ENCODE results near the gene TTC27. TPM values are rescaled to one million over a fixed set of nuclear protein-coding genes. Genes with fewer than 3 reads are reported as not detected.
"Not testable (repeated sequence)": the region's sequence is repeated elsewhere in the genome, so short reads cannot be mapped to it uniquely, and the experiment has no call there.

The TTC27 gene
- total RNA-seq, 1 donor from 2014 or later, result 18.4 TPM

GRCh38 chr2:32719933-32720716, 92.3 kb downstream of the TTC27 start:
- H3K9me3 Mint-ChIP-seq, result peaks cover 8% of the 10 kb centered on the region
- H3K27me3 Mint-ChIP-seq (ENCODE audit: low read depth), result no peaks in the 10 kb centered on the region
- H3K27ac Mint-ChIP-seq, result no peak overlapping the region
- no peak overlapping the region for H3K4me3 Mint-ChIP-seq
- peaks cover 11% of the 10 kb centered on the region for H3K36me3 Mint-ChIP-seq
- no peak for DNase-seq (ENCODE audit: low spot score in 2 of 2, unreplicated experiment in 2 of 2)
- no peak for TF ChIP-seq CTCF (IDR thresholded peaks at IDR 0.05; ENCODE audit: unreplicated experiment)
- H3K4me1 Mint-ChIP-seq, result peaks cover 11% of the 10 kb centered on the region

DNA sequence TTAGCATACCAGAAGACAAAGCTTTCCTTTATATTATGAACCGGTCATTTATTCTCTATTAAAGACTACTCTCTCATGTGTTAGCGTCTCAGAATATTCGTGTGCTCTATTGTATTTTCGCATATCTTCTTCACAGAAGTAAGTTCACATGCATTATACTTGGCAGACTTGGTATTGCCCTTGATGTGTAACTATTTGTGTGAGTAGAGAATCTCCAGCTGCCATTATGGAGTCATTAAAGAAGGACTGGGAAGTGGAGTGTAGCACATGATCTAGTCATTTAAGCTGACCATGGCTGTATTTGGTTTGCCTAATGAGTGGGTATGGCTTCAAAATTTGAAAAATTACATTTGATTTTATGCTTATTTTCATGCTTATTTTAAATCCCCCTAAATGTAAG, 92.9 kb downstream of the TTC27 start:
- H3K27me3 Mint-ChIP-seq (ENCODE audit: low read depth), result no peaks in the 10 kb centered on the region
- H3K9me3 Mint-ChIP-seq, result peaks cover 6% of the 10 kb centered on the region
- H3K4me3 Mint-ChIP-seq, result no peak overlapping the region
- DNase-seq (ENCODE audit: low spot score in 2 of 2, unreplicated experiment in 2 of 2), result no peak
- peaks cover 5% of the 10 kb centered on the region for H3K4me1 Mint-ChIP-seq
- H3K36me3 Mint-ChIP-seq, result peaks cover 17% of the 10 kb centered on the region
- TF ChIP-seq CTCF (IDR thresholded peaks at IDR 0.05; ENCODE audit: unreplicated experiment), result no peak
- H3K27ac Mint-ChIP-seq, result no peak overlapping the region

DNA sequence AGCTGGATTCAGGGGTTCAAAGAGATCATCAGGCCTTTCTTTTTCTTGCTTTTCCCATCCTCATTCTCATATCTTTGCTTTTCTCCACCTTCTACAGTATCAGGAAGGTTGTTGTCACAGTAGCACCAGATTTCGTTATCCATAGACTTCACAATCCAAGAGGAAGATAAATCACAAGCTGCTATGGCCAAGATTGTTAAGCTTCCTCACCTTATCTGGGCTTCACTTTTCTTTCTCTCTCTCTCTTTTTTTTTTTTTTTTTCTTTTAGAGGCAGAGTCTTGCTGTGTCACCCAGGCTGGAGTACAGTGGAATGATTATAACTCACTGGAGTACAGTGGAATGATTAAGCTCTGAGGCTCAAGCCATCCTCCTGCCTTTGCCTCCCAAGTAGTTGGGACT, 93.5 kb downstream of the TTC27 start:
- H3K27me3 Mint-ChIP-seq (ENCODE audit: low read depth), result no peaks in the 10 kb centered on the region

DNA sequence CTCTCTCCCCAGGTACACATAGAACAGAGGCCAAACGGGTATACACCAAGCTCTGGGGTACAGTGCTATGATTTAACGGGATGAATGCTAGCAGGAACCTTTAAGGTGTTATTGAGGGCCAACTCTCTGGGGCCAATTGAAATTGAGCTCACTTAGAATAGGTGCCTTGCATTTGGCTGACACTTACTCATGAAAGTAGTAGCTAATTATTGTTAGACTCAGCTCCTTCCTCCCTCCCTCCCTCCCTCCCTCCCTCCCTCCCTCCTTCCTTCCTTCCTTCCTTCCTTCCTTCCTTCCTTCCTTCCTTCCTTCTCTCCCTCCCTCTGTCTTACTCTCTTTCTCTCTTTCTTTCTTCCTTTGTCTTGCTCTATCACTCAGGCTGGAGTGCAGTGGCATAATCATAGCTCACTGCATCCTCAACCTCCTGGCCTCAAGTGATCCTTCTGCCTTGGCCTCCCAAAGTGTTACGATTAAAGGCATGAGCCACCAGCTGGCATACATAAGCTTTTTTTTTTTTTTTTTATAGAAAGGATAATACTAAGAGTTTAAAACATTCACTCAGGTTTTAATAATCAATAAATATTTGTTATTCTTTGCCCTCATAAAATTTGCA, 95.7 kb downstream of the TTC27 start:
- TF ChIP-seq CTCF (IDR thresholded peaks at IDR 0.05; ENCODE audit: unreplicated experiment), result no peak
- DNase-seq (ENCODE audit: low spot score in 2 of 2, unreplicated experiment in 2 of 2), result no peak
- Mint-ChIP-seq H3K4me1 (no peaks in the 10 kb centered on the region), H3K27ac (no peak overlapping the region), H3K9me3 (peaks cover 19% of the 10 kb centered on the region), H3K4me3 (no peak overlapping the region), H3K36me3 (peaks cover 32% of the 10 kb centered on the region), H3K27me3 (ENCODE audit: low read depth) (no peaks in the 10 kb centered on the region)

More for the DNA sequence above, 93.5 kb downstream of the TTC27 start:
- peaks cover 22% of the 10 kb centered on the region for H3K36me3 Mint-ChIP-seq
- no peak for DNase-seq (ENCODE audit: low spot score in 2 of 2, unreplicated experiment in 2 of 2)
- H3K9me3 Mint-ChIP-seq, result peaks cover 10% of the 10 kb centered on the region
- H3K4me1 Mint-ChIP-seq, result peaks cover 2% of the 10 kb centered on the region
- no peak overlapping the region for H3K27ac Mint-ChIP-seq
- no peak for TF ChIP-seq CTCF (IDR thresholded peaks at IDR 0.05; ENCODE audit: unreplicated experiment)
- H3K4me3 Mint-ChIP-seq, result no peak overlapping the region

- DNase-seq (ENCODE audit: low spot score in 2 of 2, unreplicated experiment in 2 of 2); H3K27me3 Mint-ChIP-seq (ENCODE audit: low read depth); H3K4me3 Mint-ChIP-seq; H3K4me1 Mint-ChIP-seq; H3K27ac Mint-ChIP-seq: not testable (repeated sequence)
- Mint-ChIP-seq H3K9me3 (peaks cover 19% of the 10 kb centered on the region), H3K36me3 (peaks cover 32% of the 10 kb centered on the region)
Observed at GRCh38 chr2:32726678-32727077, 98.8 kb downstream of the TTC27 start.

DNA sequence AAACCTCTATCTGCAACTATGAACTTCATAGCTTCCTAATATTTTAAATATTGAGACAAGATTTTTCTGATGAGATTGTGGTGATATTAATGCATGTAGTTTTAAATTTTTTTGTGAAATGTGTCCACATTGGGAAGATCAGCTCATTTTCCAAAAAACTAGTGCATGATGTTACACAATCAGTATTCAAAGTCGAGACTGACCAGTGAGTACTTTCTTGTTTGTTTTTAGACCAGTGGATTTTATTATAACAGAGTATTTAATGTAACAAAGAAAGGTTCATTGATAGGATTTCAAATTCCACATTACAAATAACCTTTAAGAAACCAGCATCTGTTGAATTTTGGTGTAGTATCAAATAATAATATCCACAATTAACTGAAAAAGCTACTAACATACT, 99.3 kb downstream of the TTC27 start:
- Mint-ChIP-seq H3K4me1 (peaks cover 2% of the 10 kb centered on the region), H3K4me3 (no peak overlapping the region), H3K27ac (no peak overlapping the region), H3K27me3 (ENCODE audit: low read depth) (no peaks in the 10 kb centered on the region), H3K36me3 (peaks cover 32% of the 10 kb centered on the region), H3K9me3 (peaks cover 19% of the 10 kb centered on the region)
- TF ChIP-seq CTCF (IDR thresholded peaks at IDR 0.05; ENCODE audit: unreplicated experiment), result no peak
- DNase-seq (ENCODE audit: low spot score in 2 of 2, unreplicated experiment in 2 of 2), result no peak

DNA sequence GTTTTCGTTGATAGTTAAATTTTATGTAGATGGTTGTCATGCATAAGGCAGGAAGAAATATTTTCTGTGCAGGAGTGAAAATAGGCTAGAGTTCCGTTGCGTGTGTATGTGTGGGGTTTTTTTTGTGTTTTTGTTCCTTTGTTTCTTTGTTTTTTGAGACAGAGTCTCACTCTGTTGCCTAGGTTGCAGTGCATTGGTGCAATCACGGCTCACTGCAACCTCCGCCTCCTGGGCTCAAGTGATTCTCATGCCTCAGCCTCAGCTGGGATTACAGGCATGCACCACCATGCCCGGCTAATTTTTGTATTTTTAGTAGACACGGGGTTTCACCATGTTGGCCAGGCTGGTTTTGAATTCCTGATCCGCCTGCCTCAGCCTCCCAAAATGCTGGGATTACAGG, 103.1 kb downstream of the TTC27 start:
- H3K27ac Mint-ChIP-seq; H3K27me3 Mint-ChIP-seq (ENCODE audit: low read depth): not testable (repeated sequence)
- peaks cover 16% of the 10 kb centered on the region for H3K36me3 Mint-ChIP-seq

More for the DNA sequence above, 103.1 kb downstream of the TTC27 start:
- not testable (repeated sequence) for DNase-seq (ENCODE audit: low spot score in 2 of 2, unreplicated experiment in 2 of 2); H3K4me3 Mint-ChIP-seq
- Mint-ChIP-seq H3K9me3 (peaks cover 12% of the 10 kb centered on the region), H3K4me1 (peaks cover 15% of the 10 kb centered on the region)

Measured in mesothelial cell of epicardium (in vitro differentiated cells).